ENCODE measurements around the gene SAMD10. TPM values are rescaled to one million over a fixed set of nuclear protein-coding genes. Genes with fewer than 3 reads are reported as not detected.
"Not testable (repeated sequence)": the region's sequence is repeated elsewhere in the genome, so short reads cannot be mapped to it uniquely, and the experiment has no call there.

The SAMD10 gene
- total and polyA plus RNA-seq, 4 donors: 2.3 to 6.8 (median 5.6) TPM

DNA sequence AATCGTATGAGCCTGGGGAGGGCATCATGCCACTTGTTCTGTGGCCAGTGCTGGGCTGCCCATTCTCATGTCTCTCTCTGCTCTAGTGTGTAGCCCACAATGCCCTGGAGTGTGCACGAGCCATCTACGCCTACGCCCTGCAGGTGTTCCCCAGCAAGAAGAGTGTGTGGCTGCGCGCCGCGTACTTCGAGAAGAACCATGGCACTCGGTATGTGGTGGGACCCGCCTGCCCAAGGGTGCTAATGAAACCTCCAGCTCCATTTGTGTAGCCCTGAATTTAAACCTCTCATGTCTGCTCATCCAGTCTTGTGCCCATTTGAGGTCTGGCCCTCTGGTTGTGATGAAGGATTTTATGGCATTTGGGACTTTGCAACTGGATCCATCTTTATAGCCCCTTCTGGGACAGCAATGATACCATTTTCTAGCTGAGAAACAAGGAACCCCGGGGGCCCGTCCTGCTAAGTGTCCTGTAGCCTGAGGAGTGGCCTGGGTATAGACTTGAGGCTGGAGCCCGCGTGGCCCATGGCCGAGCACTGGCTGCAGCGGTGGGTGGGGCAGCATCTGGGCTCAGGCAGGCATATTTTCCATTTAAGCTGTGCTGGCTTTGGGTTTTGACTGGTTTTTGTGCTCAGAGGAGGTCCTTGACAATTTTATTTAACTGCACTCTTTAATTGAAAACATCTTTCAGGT is 43.4 kb upstream of the SAMD10 start:
- DNase-seq (no peak), ATAC-seq (ENCODE audit: insufficient read depth, low FRiP score) (no peak)
- Histone ChIP-seq H3K27me3 (ENCODE audit: control insufficient read depth in 3 of 3, insufficient read depth in 3 of 3, low read length in 2 of 3) (no peaks in the 10 kb centered on the region), H3K4me3 (no peak overlapping the region), H3K9ac (ENCODE audit: insufficient read depth in 1 of 2, low read length in 2 of 2) (no peak overlapping the region), H3K9me3 (ENCODE audit: control insufficient read depth in 4 of 4, insufficient read depth in 3 of 4, low read length in 3 of 4) (peaks cover 0 to 2% (median 0%) of the 10 kb centered on the region in 4 donors), H3K4me1 (ENCODE audit: control insufficient read depth in 5 of 5, insufficient read depth in 5 of 5, low read length in 5 of 5) (no peaks in the 10 kb centered on the region), H3K27ac (ENCODE audit: low read depth in 1 of 2, low read length in 1 of 2) (no peak overlapping the region), H3K36me3 (ENCODE audit: control insufficient read depth in 4 of 4, insufficient read depth in 4 of 4, low read length in 4 of 4) (peaks cover 36 to 69% (median 43%) of the 10 kb centered on the region in 4 donors)
- 96 to 97% methylated on average over 17 of the region's 17 CpGs for WGBS, 2 donors
- TF ChIP-seq, protein P1, sequence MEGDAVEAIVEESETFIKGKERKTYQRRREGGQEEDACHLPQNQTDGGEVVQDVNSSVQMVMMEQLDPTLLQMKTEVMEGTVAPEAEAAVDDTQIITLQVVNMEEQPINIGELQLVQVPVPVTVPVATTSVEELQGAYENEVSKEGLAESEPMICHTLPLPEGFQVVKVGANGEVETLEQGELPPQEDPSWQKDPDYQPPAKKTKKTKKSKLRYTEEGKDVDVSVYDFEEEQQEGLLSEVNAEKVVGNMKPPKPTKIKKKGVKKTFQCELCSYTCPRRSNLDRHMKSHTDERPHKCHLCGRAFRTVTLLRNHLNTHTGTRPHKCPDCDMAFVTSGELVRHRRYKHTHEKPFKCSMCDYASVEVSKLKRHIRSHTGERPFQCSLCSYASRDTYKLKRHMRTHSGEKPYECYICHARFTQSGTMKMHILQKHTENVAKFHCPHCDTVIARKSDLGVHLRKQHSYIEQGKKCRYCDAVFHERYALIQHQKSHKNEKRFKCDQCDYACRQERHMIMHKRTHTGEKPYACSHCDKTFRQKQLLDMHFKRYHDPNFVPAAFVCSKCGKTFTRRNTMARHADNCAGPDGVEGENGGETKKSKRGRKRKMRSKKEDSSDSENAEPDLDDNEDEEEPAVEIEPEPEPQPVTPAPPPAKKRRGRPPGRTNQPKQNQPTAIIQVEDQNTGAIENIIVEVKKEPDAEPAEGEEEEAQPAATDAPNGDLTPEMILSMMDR (IDR thresholded peaks at IDR 0.05; ENCODE audit: control extremely low read depth, extremely low read depth): no peak

DNA sequence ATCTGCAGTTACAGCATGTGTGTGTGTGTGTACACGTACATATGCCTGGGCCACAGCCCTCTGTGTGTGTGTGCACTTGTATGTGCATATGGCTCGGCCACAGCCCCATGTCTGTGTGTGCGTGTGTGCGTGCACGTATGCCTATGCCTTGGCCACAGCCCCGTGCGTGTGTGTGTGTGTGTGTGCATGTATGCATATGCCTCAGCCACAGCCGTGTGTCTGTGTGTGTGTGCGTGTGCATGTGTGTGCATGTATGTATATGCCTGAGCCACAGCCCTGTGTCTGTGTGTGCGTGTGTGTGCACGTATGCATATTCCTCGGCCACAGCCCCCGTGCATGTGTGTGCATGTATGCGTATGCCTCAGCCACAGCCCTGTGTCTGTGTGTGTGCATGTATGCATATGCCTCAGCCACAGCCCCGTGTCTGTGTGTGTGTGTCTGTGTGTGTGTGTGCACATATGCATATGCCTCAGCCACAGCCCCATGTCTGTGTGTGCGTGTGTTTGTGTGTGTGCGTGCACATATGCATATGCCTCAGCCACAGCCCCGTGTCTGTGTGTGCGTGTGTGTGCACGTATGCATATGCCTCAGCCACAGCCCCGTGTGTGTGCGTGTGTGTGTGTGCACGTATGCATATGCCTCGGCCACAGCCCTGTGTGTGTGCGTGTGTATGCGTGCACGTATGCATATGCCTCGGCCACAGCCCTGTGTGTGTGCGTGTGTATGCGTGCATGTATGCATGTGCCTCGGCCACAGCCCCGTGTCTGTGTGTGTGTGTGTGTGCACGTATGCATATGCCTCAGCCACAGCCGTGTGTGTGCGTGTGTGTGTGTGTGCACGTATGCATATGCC is 41.9 kb upstream of the SAMD10 start:
- Histone ChIP-seq H3K36me3 (ENCODE audit: control insufficient read depth in 4 of 4, insufficient read depth in 4 of 4, low read length in 4 of 4) (peaks cover 24 to 64% (median 38%) of the 10 kb centered on the region in 4 donors), H3K4me1 (ENCODE audit: control insufficient read depth in 5 of 5, insufficient read depth in 5 of 5, low read length in 5 of 5) (no peaks in the 10 kb centered on the region), H3K27ac (ENCODE audit: low read depth in 1 of 2, low read length in 1 of 2) (no peak overlapping the region), H3K9me3 (ENCODE audit: control insufficient read depth in 4 of 4, insufficient read depth in 3 of 4, low read length in 3 of 4) (peaks cover 0 to 2% (median 0%) of the 10 kb centered on the region in 4 donors), H3K27me3 (ENCODE audit: control insufficient read depth in 3 of 3, insufficient read depth in 3 of 3, low read length in 2 of 3) (no peaks in the 10 kb centered on the region), H3K4me3 (no peak overlapping the region), H3K9ac (ENCODE audit: insufficient read depth in 1 of 2, low read length in 2 of 2) (no peak overlapping the region)
- WGBS, 2 donors: 95 to 98% methylated on average over 36 of the region's 36 CpGs
- TF ChIP-seq, protein P1 (IDR thresholded peaks at IDR 0.05; ENCODE audit: control extremely low read depth, extremely low read depth): no peak
- DNase-seq (no peak), ATAC-seq (ENCODE audit: insufficient read depth, low FRiP score) (no peak)

DNA sequence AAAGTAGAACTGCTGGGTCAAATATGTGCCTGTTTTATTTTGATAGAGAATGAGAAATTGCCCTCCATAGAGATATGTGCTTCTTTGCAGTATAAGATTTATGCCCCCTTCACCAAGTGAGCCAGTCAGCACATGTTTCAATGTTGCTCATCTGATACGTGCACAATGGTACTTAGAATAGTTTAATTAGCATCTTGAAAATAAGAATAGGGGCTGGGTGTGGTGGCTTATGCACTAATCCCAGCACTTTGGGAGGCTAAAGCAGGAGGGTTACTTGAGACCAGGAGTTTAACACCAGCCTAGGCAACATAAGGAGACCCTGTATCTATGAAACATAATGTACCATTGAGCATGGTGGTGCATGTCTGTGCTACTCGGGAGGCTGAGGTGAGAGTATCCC is 36.2 kb upstream of the SAMD10 start:
- H3K27ac ChIP-seq (ENCODE audit: low read depth in 1 of 2, low read length in 1 of 2): no peak overlapping the region
- H3K27me3 ChIP-seq (ENCODE audit: control insufficient read depth in 3 of 3, insufficient read depth in 3 of 3, low read length in 2 of 3): no peaks in the 10 kb centered on the region
- H3K9me3 ChIP-seq (ENCODE audit: control insufficient read depth in 4 of 4, insufficient read depth in 3 of 4, low read length in 3 of 4): no peaks in the 10 kb centered on the region
- WGBS, 2 donors: 86 to 89% methylated on average over 2 of the region's 2 CpGs
- DNase-seq: no peak
- no peak overlapping the region for H3K4me3 ChIP-seq
- H3K36me3 ChIP-seq (ENCODE audit: control insufficient read depth in 4 of 4, insufficient read depth in 4 of 4, low read length in 4 of 4): peaks cover 33 to 44% (median 39%) of the 10 kb centered on the region in 4 donors
- H3K9ac ChIP-seq (ENCODE audit: insufficient read depth in 1 of 2, low read length in 2 of 2): no peak overlapping the region
- ATAC-seq (ENCODE audit: insufficient read depth, low FRiP score): no peak
- TF ChIP-seq, protein P1 (IDR thresholded peaks at IDR 0.05; ENCODE audit: control extremely low read depth, extremely low read depth): no peak
- no peaks in the 10 kb centered on the region for H3K4me1 ChIP-seq (ENCODE audit: control insufficient read depth in 5 of 5, insufficient read depth in 5 of 5, low read length in 5 of 5)

DNA sequence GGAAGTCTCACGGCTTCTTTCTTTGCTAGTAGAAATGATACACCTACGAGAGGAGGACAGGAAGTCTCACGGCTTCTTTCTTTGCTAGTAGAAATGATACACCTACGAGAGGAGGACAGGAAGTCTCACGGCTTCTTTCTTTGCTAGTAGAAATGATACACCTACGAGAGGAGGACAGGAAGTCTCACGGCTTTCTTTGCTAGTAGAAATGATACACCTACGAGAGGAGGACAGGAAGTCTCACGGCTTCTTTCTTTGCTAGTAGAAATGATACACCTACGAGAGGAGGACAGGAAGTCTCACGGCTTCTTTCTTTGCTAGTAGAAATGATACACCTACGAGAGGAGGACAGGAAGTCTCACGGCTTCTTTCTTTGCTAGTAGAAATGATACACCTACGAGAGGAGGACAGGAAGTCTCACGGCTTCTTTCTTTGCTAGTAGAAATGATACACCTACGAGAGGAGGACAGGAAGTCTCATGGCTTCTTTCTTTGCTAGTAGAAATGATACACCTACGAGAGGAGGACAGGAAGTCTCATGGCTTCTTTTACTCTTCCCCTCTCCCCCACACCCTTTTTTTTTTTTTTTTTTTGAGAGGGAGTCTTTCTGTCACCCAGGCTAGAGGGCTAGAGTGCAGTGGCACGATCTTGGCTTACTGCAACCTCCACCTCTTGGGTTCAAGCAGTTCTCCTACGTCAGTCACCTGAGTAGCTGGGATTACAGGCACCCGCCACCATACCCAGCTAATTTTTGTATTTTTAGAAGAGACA is 33.1 kb upstream of the SAMD10 start:
- DNase-seq; H3K4me3 ChIP-seq; ATAC-seq (ENCODE audit: insufficient read depth, low FRiP score); H3K4me1 ChIP-seq (ENCODE audit: control insufficient read depth in 5 of 5, insufficient read depth in 5 of 5, low read length in 5 of 5); H3K27me3 ChIP-seq (ENCODE audit: control insufficient read depth in 3 of 3, insufficient read depth in 3 of 3, low read length in 2 of 3); H3K9ac ChIP-seq (ENCODE audit: insufficient read depth in 1 of 2, low read length in 2 of 2); H3K9me3 ChIP-seq (ENCODE audit: control insufficient read depth in 4 of 4, insufficient read depth in 3 of 4, low read length in 3 of 4); H3K27ac ChIP-seq (ENCODE audit: low read depth in 1 of 2, low read length in 1 of 2): not testable (repeated sequence)
- H3K36me3 ChIP-seq (ENCODE audit: control insufficient read depth in 4 of 4, insufficient read depth in 4 of 4, low read length in 4 of 4): peaks cover 18 to 52% (median 44%) of the 10 kb centered on the region in 4 donors
- 90 to 92% methylated on average over 8 to 12 of the region's 20 CpGs for WGBS, 2 donors

All from lung (tissue), 12 donors.